ENCODE results near the gene POC1A. TPM values are rescaled to one million over a fixed set of nuclear protein-coding genes. Genes with fewer than 3 reads are reported as not detected.

The POC1A gene
- total RNA-seq, 1 donor from 2014 or later = 3.7 TPM

DNA sequence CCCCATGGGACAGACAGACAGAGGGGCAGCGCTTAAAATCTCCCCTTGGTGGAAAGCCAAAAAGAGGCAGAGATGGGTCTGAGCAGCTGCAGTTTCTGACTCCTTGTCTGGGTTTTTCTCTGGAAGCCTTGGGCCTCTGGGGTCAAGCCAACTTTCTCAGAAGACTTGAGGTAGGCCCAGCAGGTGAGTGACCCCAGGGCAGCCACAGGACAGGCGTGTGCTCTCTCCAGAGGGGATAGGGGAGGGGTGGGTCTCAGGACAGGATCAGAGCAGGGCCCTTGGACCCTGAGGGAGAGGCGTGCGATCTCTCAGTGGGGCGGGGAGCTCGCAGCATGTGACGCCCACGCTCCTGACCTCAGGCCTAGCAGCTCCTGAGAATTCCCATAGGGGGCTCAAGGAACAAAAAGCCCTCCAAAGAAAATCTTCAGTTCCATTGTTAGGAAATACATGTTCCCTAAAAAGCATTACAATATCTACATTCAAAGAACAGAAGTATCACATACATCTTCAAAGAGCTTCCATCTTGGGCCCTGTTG is 63.2 kb downstream of the POC1A start:
- Histone ChIP-seq H3K4me3 (ENCODE audit: insufficient read depth, low read depth, low read length) (no peak overlapping the region), H3K36me3 (ENCODE audit: insufficient read depth, low read length) (no peaks in the 10 kb centered on the region), H4K20me1 (ENCODE audit: insufficient read depth, low read length) (no peaks in the 10 kb centered on the region), H3K27me3 (ENCODE audit: insufficient read depth, low read length) (no peaks in the 10 kb centered on the region), H3K9ac (ENCODE audit: low read length) (peak overlapping the region; percentile 83), H2AFZ (ENCODE audit: low read depth, low read length) (peak overlapping the region; percentile 43), H3K79me2 (ENCODE audit: insufficient read depth, low read length) (no peaks in the 10 kb centered on the region), H3K9me3 (ENCODE audit: insufficient read depth, low read depth, low read length) (no peaks in the 10 kb centered on the region), H3K27ac (ENCODE audit: low read depth, low read length) (peak overlapping the region; percentile 96), H3K4me1 (ENCODE audit: insufficient read depth, low read length) (peaks cover 61% of the 10 kb centered on the region), H3K4me2 (ENCODE audit: low read length) (peak overlapping the region; percentile 72)
- Mint-ChIP-seq H3K27ac (ENCODE audit: unreplicated experiment) (peak overlapping the region; percentile 96), H3K4me3 (ENCODE audit: unreplicated experiment) (no peak overlapping the region), H3K4me1 (ENCODE audit: low read depth, unreplicated experiment) (peaks cover 52% of the 10 kb centered on the region), H3K9me3 (ENCODE audit: unreplicated experiment) (no peaks in the 10 kb centered on the region), H3K36me3 (ENCODE audit: low read depth, unreplicated experiment) (no peaks in the 10 kb centered on the region), H3K27me3 (ENCODE audit: low read depth, unreplicated experiment) (no peaks in the 10 kb centered on the region)
- FAIRE-seq (no peak), DNase-seq (ENCODE audit: low read depth) (no peak)
- TF ChIP-seq, protein P1, sequence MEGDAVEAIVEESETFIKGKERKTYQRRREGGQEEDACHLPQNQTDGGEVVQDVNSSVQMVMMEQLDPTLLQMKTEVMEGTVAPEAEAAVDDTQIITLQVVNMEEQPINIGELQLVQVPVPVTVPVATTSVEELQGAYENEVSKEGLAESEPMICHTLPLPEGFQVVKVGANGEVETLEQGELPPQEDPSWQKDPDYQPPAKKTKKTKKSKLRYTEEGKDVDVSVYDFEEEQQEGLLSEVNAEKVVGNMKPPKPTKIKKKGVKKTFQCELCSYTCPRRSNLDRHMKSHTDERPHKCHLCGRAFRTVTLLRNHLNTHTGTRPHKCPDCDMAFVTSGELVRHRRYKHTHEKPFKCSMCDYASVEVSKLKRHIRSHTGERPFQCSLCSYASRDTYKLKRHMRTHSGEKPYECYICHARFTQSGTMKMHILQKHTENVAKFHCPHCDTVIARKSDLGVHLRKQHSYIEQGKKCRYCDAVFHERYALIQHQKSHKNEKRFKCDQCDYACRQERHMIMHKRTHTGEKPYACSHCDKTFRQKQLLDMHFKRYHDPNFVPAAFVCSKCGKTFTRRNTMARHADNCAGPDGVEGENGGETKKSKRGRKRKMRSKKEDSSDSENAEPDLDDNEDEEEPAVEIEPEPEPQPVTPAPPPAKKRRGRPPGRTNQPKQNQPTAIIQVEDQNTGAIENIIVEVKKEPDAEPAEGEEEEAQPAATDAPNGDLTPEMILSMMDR (IDR thresholded peaks at IDR 0.05; ENCODE audit: insufficient read depth, low read depth, low read length) = no peak
- TF ChIP-seq EZH2 (IDR thresholded peaks at IDR 0.05; ENCODE audit: insufficient read depth, low read length) = no peak

DNA sequence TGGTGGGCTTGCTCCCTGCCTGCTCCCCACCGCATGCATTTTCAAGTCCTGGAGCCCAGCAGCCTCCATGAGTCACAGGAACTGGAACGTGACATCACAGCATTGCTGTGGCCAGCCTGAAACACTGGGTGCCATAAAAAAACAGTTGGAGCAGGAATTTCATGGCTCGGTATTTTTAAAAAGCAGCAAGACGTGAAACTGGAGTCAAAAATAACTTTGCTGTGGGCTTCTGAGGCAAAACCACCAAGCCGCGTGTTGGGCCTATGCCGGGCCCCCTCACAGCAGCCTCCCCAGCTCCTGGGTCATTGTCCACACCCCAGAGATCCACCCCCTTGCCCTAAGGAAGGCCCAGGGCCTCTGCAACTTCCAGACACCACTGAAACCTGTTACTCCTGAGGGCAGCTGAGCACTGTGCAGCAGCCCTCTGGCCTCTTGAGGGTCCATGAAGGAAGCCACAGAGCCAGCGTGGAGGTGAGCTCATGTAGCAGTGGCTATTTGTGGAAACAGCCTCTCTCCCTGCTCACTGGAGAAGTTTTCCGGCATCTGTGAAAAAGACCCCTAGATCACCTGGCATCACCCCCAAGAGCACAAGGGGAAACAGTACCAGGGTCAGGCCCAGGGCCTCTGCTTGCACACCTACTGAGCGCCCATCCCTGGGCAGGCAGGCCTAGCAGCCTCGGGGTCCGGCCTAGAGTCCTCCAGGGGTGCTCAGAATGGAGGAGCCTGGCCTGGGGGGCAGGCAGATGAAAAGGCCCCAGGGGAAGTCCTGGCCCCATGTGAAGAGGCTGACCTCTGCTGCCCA is 63.9 kb downstream of the POC1A start:
- Mint-ChIP-seq H3K4me3 (ENCODE audit: unreplicated experiment) (peak overlapping the region; percentile 62), H3K4me1 (ENCODE audit: low read depth, unreplicated experiment) (peaks cover 52% of the 10 kb centered on the region)

More for the DNA sequence above, 63.9 kb downstream of the POC1A start:
- no peak for TF ChIP-seq EZH2 (IDR thresholded peaks at IDR 0.05; ENCODE audit: insufficient read depth, low read length)
- TF ChIP-seq, protein P1 (IDR thresholded peaks at IDR 0.05; ENCODE audit: insufficient read depth, low read depth, low read length) = no peak
- Mint-ChIP-seq H3K9me3 (ENCODE audit: unreplicated experiment) (no peaks in the 10 kb centered on the region), H3K36me3 (ENCODE audit: low read depth, unreplicated experiment) (no peaks in the 10 kb centered on the region), H3K27me3 (ENCODE audit: low read depth, unreplicated experiment) (no peaks in the 10 kb centered on the region), H3K27ac (ENCODE audit: unreplicated experiment) (peak overlapping the region; percentile 96)
- Histone ChIP-seq H3K36me3 (ENCODE audit: insufficient read depth, low read length) (no peaks in the 10 kb centered on the region), H3K4me3 (ENCODE audit: insufficient read depth, low read depth, low read length) (no peak overlapping the region), H3K9me3 (ENCODE audit: insufficient read depth, low read depth, low read length) (no peaks in the 10 kb centered on the region), H3K27me3 (ENCODE audit: insufficient read depth, low read length) (no peaks in the 10 kb centered on the region), H3K79me2 (ENCODE audit: insufficient read depth, low read length) (no peaks in the 10 kb centered on the region), H3K9ac (ENCODE audit: low read length) (peak overlapping the region; percentile 83), H2AFZ (ENCODE audit: low read depth, low read length) (peak overlapping the region; percentile 43), H4K20me1 (ENCODE audit: insufficient read depth, low read length) (no peaks in the 10 kb centered on the region), H3K4me2 (ENCODE audit: low read length) (peak overlapping the region; percentile 72), H3K27ac (ENCODE audit: low read depth, low read length) (peak overlapping the region; percentile 96), H3K4me1 (ENCODE audit: insufficient read depth, low read length) (peaks cover 61% of the 10 kb centered on the region)
- DNase-seq (ENCODE audit: low read depth) (peak; percentile 94), FAIRE-seq (peak; percentile 92)
